IPS-20b (cell line): ENCODE results near the gene NUBP2.
"Not testable (repeated sequence)": the region's sequence is repeated elsewhere in the genome, so short reads cannot be mapped to it uniquely, and the experiment has no call there.

Source experiments
- H3K27ac ChIP-seq: one replicate; pipeline ENCODE4 v1.5.1; 2013; ENCODE audit warnings: low read length
- H3K27me3 ChIP-seq: 2 replicates; pipeline ENCODE4 v1.6.1; 2013; ENCODE audit warnings: mild to moderate bottlenecking, low read length, inconsistent platforms; ENCODE audit not compliant: insufficient read depth
- H3K36me3 ChIP-seq: 2 replicates; pipeline ENCODE4 v1.6.1; 2013; ENCODE audit warnings: low read depth, mild to moderate bottlenecking, inconsistent platforms, low read length, moderate library complexity; ENCODE audit not compliant: insufficient read depth
- H3K4me1 ChIP-seq: 2 replicates; pipeline ENCODE4 v1.6.1; 2013; ENCODE audit warnings: mild to moderate bottlenecking, control low read depth, inconsistent platforms, low read length, moderate library complexity; ENCODE audit not compliant: insufficient read depth
- H3K4me3 ChIP-seq: 2 replicates; pipeline ENCODE4 v1.5.1; 2013; ENCODE audit warnings: mild to moderate bottlenecking, low read length, inconsistent platforms
- H3K9ac ChIP-seq: 2 replicates; pipeline ENCODE4 v1.6.1; 2013; ENCODE audit warnings: low read depth, mild to moderate bottlenecking, inconsistent platforms, low read length, moderate library complexity
- H3K9me3 ChIP-seq: 2 replicates; pipeline ENCODE4 v1.6.1; 2013; ENCODE audit warnings: mild to moderate bottlenecking, low read depth, low read length, inconsistent platforms; ENCODE audit not compliant: insufficient read depth

NUBP2 gene

DNA sequence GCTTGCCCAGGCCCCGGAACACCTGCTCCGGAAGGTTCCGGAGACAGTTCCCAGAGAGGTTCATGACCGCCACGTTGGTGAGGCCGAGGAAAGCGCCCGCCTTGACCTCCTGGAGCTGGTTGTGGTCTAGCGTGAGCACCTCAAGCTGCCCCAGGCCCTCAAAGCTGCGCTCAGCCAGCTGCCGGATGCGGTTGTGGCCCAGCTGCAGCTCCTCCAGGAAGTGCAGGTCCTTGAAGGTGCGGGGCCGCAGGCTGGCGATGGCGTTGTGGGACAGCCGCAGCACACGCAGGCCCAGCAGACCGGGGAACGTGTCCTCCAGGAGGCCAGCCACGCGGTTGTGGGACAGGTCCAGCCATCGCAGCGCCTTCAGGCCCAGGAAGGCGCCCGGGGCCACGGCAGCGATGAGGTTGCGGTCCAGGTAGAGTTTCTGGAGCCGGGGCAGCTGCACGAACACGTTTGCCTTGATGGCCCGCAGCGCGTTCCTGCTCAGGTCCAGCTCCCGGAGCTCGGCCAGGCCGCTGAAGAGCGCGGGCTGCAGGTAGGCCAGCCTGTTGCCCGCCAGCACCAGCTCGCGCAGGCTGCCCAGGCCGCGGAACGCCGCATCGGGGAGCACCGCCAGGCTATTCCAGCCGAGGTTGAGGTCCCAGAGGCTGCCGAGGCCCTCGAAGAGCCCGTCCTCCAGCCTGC is 8.6 kb downstream of the NUBP2 start:
- no peaks in the 10 kb centered on the region for H3K9me3 ChIP-seq
- no peak overlapping the region for H3K4me3 ChIP-seq
- H3K27me3 ChIP-seq = no peaks in the 10 kb centered on the region
- no peak overlapping the region for H3K9ac ChIP-seq
- H3K4me1 ChIP-seq = no peaks in the 10 kb centered on the region
- peaks cover 7% of the 10 kb centered on the region; the same call in 1 of the 2 replicates for H3K36me3 ChIP-seq
- H3K27ac ChIP-seq = no peak overlapping the region

DNA sequence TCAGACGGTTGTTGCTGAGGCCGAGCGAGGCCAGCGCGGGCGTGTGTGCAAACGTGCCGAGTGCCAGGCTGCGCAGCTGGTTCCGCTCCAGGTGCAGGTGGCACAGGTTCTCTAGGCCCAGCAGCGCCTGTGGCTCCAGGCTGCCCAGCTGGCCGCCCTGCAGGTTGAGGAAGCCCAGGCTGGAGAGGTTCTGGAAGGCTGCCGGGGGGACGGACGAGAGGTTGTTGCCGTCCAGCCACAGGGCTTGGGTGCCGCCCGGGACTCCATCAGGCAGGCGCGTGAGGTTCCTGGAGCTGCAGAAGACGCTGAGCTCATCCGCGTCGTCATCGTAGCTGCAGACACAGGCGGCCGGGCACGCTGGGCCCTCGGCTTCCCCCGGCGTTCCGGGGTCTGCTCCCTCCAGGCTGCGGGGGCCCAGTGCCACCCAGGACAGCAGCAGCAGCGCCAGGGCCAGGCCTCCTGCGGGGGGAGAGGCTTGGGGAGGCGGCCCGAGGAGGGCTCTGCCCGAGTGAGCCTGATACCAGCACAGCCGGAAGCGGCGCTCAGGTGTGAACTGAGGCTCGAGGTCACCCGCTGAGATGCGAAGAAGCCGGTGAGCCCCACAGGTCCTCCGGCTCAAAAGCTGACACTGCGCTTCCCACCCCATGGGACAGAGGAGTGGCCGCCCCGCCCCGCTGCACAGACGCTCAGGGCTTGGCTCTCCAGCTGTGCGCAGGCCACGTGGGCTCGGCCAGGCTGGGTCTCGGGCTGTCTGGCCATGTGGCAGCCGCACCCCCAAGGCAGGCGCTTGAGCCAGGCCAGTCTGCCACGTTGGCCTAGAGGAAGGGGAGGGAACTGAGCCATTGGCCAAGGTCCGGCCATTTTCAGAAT is 9.4 kb downstream of the NUBP2 start:
- Histone ChIP-seq H3K36me3 (peaks cover 4% of the 10 kb centered on the region; the same call in 1 of the 2 replicates), H3K27ac (no peak overlapping the region), H3K4me3 (no peak overlapping the region), H3K4me1 (no peaks in the 10 kb centered on the region), H3K9ac (no peak overlapping the region), H3K27me3 (no peaks in the 10 kb centered on the region), H3K9me3 (no peaks in the 10 kb centered on the region)

- no peak overlapping the region for H3K27ac ChIP-seq
- peaks cover 6% of the 10 kb centered on the region; the same call in 1 of the 2 replicates for H3K9me3 ChIP-seq
- no peaks in the 10 kb centered on the region for H3K4me1 ChIP-seq
- H3K36me3 ChIP-seq = peaks cover 4% of the 10 kb centered on the region; the same call in 1 of the 2 replicates
- H3K9ac ChIP-seq = no peak overlapping the region
- no peak overlapping the region for H3K4me3 ChIP-seq
- no peaks in the 10 kb centered on the region for H3K27me3 ChIP-seq
These were observed 10.2 kb downstream of the NUBP2 start for GRCh38 chr16:1792836-1793577.

GRCh38 chr16:1793578-1794220 is 10.9 kb downstream of the NUBP2 start, which contains the start of gene IGFALS:
Gene IGFALS, minus strand, starts transcription at chr16:1793705. Its CDS starts 53 bp downstream, at chr16:1793652.
- Histone ChIP-seq H3K9me3 (peaks cover 12% of the 10 kb centered on the region), H3K4me3 (no peak within 1 kb of the TSS), H3K9ac (no peak within 1 kb of the TSS), H3K36me3 (peaks cover 3% of the 10 kb centered on the region; the same call in 1 of the 2 replicates), H3K27me3 (no peaks in the 10 kb centered on the region), H3K27ac (no peak within 1 kb of the TSS), H3K4me1 (no peaks in the 10 kb centered on the region)

GRCh38 chr16:1794221-1794871 is 11.6 kb downstream of the NUBP2 start:
- Histone ChIP-seq H3K9ac (no peak overlapping the region), H3K9me3 (peaks cover 18% of the 10 kb centered on the region), H3K4me1 (no peaks in the 10 kb centered on the region), H3K36me3 (no peaks in the 10 kb centered on the region), H3K27me3 (no peaks in the 10 kb centered on the region), H3K4me3 (no peak overlapping the region), H3K27ac (no peak overlapping the region)

DNA sequence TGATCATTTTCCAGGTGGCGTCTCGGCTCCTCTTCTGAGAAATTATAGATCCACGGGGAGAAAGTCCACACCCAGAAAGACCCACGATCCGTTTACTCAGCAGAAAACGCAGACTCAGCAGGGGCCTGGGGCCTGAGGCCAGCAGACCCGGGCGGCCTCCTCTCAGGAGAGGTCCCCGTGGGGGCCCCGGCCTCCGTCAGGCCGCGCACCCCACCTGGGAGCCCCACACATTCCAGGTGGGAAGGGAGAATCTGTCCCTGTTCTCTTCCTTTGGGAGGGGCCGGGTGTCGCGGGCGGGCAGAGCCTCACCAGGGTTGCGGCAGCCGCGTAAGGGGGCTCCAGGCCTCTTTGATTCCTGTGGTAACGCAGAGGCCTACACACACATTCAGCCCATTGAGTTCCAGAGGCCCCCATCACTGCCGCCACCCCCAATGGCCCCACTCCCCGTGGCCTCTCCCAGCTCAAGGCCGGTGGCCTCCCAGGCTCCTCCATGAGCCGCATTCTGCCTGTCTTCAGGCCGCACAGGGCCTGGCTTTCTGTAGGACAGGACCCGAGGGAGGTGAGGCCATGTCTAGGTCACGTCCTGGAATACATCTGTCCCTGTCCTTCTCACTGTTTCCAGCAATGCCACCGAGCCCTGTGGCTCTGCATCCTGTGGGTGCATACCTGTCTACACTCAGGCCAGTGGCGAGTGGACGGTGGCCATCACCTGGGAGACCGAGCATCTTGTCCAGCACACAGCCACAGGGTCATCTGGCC is 12.3 kb downstream of the NUBP2 start:
- no peaks in the 10 kb centered on the region for H3K4me1 ChIP-seq
- no peaks in the 10 kb centered on the region for H3K27me3 ChIP-seq
- no peak overlapping the region for H3K27ac ChIP-seq
- H3K9ac ChIP-seq = no peak overlapping the region
- peaks cover 26% of the 10 kb centered on the region for H3K9me3 ChIP-seq
- H3K4me3 ChIP-seq = no peak overlapping the region
- H3K36me3 ChIP-seq = no peaks in the 10 kb centered on the region

- H3K9me3 ChIP-seq = peaks cover 39% of the 10 kb centered on the region
- H3K27me3 ChIP-seq, H3K36me3 ChIP-seq, H3K4me1 ChIP-seq, H3K27ac ChIP-seq, H3K9ac ChIP-seq, H3K4me3 ChIP-seq: not testable (repeated sequence)
These were observed 16.5 kb downstream of the NUBP2 start for GRCh38 chr16:1799263-1799662.

- H3K36me3 ChIP-seq = no peaks in the 10 kb centered on the region
- H3K4me3 ChIP-seq = no peak overlapping the region
- peaks cover 39% of the 10 kb centered on the region for H3K9me3 ChIP-seq
- H3K27ac ChIP-seq = no peak overlapping the region
- no peaks in the 10 kb centered on the region for H3K4me1 ChIP-seq
- H3K9ac ChIP-seq = no peak overlapping the region
- no peaks in the 10 kb centered on the region for H3K27me3 ChIP-seq
These were observed 17.9 kb downstream of the NUBP2 start for GRCh38 chr16:1800701-1801100.

DNA sequence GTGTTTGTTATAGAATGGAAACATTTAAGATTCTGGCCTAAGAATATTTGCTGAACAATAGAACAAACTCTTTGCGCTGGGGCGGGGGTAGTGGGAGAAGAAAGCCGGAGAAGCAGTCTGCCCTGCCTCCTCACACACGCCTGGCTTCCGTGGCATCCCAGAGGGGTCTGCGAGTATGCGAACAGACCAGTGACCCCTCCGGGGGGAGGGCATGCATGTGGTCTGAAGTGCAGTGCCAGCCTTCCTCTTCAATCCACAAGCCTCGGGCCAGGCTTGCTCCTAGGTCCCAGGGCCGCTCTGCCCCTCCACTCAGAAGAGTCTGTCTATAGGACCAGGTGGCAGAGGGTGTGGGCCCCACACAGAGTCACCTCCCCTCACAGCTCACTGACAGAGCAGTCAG is 24.9 kb downstream of the NUBP2 start:
- H3K4me3 ChIP-seq = no peak overlapping the region
- H3K27ac ChIP-seq = no peak overlapping the region
- H3K36me3 ChIP-seq = 0 out of 2 replicates have a peak, but pooled peaks cover 9% of the 10 kb centered on the region
- H3K9me3 ChIP-seq = no peaks in the 10 kb centered on the region
- H3K4me1 ChIP-seq = no peaks in the 10 kb centered on the region
- H3K9ac ChIP-seq = no peak overlapping the region
- H3K27me3 ChIP-seq = no peaks in the 10 kb centered on the region

DNA sequence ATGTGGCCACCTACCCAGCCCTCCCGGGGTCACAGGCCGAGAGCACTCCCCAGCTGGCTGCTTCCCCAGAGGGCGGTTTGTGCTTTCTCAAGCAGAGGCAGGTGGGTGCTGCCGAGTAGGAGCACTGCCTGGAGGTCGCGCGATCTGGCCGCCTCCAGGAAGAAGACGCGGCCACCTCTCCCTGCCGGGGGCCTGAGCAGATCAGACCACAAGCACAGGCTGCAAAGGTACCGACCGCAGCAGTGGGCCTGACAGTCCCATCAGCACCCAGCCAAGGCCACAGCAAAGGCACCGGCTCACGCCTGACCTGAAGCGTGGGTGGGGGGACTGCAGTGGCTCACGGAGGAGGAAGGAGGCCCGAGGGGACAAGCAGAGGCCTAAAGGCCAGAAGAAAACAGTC is 25.9 kb downstream of the NUBP2 start:
- H3K36me3 ChIP-seq = 0 out of 2 replicates have a peak, but pooled peaks cover 9% of the 10 kb centered on the region
- H3K4me3 ChIP-seq = no peak overlapping the region
- no peaks in the 10 kb centered on the region for H3K27me3 ChIP-seq
- no peaks in the 10 kb centered on the region for H3K4me1 ChIP-seq
- no peak overlapping the region for H3K27ac ChIP-seq
- H3K9me3 ChIP-seq = no peaks in the 10 kb centered on the region
- H3K9ac ChIP-seq = no peak overlapping the region
